HCT116 (cell line): ENCODE measurements around the gene PSME1.

ENCODE experiments used
- CEBPB ChIP-seq: IDR thresholded peaks from 2 replicates; pipeline ENCODE4 v1.6.1; 2012; ENCODE audit warnings: low read depth
- EZH2 ChIP-seq: fragments of 200-600 bp; sonication (generic); IDR thresholded peaks from 2 replicates; pipeline ENCODE4 v1.6.1; 2017; ENCODE audit warnings: antibody characterized with exemption, mixed run types
- EZH2phosphoT487 ChIP-seq: fragments of 200-600 bp; IDR thresholded peaks from 2 replicates; pipeline ENCODE4 v1.6.1; 2018; ENCODE audit warnings: antibody characterized with exemption, borderline replicate concordance
- JUND ChIP-seq: IDR thresholded peaks from 2 replicates; pipeline ENCODE4 v1.6.1; 2012
- POLR2A ChIP-seq: IDR thresholded peaks from 2 replicates; pipeline ENCODE4 v1.7.0; 2011; ENCODE audit warnings: borderline replicate concordance; ENCODE audit not compliant: insufficient read depth, insufficient read length; ENCODE audit errors: extremely low read depth
- POLR2AphosphoS5 ChIP-seq: IDR thresholded peaks from 2 replicates; pipeline ENCODE4 v1.6.1; 2011; ENCODE audit warnings: mild to moderate bottlenecking, low read depth, low read length, moderate library complexity
- RAD21 ChIP-seq: IDR thresholded peaks from 2 replicates; pipeline ENCODE4 v1.6.1; 2012; ENCODE audit warnings: low read depth, mild to moderate bottlenecking
- TCF7L2 ChIP-seq: IDR thresholded peaks from 2 replicates; pipeline ENCODE4 v1.7.0; 2011; ENCODE audit warnings: borderline replicate concordance, inconsistent platforms; ENCODE audit not compliant: insufficient read depth, insufficient read length; ENCODE audit errors: extremely low read depth
- YY1 ChIP-seq: IDR thresholded peaks from 2 replicates; pipeline ENCODE4 v1.6.1; 2011; ENCODE audit warnings: low read length, low read depth, moderate library complexity, mild to moderate bottlenecking; ENCODE audit not compliant: insufficient replicate concordance; ENCODE audit errors: extremely low read depth
- ZNF274 ChIP-seq: fragments of 200-500 bp; sonication (Bioruptor generic); IDR thresholded peaks from 2 replicates; pipeline ENCODE4 v1.6.1; 2014; ENCODE audit warnings: mild to moderate bottlenecking, low read depth, low read length, inconsistent platforms
- TF ChIP-seq, protein P1 (sequence below), 3 experiments: fragments of 200-600 bp in 1 of 3; sonication (generic) in 1 of 3; IDR thresholded peaks in 2 of 3; conservative IDR thresholded peaks in 1 of 3; 2 replicates each; pipeline ENCODE4 v1.5.1; 2012 to 2017; ENCODE audit warnings: low read depth in 2 of 3, low read length in 2 of 3, antibody characterized with exemption in 1 of 3, borderline replicate concordance in 1 of 3, control low read depth in 1 of 3, mild to moderate bottlenecking in 1 of 3, mixed read lengths in 1 of 3, mixed run types in 1 of 3, moderate library complexity in 1 of 3; ENCODE audit not compliant: insufficient read depth in 1 of 3

- TF ChIP-seq RAD21 = no peak
- TF ChIP-seq, protein P1, sequence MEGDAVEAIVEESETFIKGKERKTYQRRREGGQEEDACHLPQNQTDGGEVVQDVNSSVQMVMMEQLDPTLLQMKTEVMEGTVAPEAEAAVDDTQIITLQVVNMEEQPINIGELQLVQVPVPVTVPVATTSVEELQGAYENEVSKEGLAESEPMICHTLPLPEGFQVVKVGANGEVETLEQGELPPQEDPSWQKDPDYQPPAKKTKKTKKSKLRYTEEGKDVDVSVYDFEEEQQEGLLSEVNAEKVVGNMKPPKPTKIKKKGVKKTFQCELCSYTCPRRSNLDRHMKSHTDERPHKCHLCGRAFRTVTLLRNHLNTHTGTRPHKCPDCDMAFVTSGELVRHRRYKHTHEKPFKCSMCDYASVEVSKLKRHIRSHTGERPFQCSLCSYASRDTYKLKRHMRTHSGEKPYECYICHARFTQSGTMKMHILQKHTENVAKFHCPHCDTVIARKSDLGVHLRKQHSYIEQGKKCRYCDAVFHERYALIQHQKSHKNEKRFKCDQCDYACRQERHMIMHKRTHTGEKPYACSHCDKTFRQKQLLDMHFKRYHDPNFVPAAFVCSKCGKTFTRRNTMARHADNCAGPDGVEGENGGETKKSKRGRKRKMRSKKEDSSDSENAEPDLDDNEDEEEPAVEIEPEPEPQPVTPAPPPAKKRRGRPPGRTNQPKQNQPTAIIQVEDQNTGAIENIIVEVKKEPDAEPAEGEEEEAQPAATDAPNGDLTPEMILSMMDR (IDR thresholded peaks at IDR 0.05 in 2 of 3, conservative IDR thresholded peaks at IDR 0.05 in 1 of 3; ENCODE audit: borderline replicate concordance in 1 of 3, insufficient read depth in 1 of 3, low read depth in 2 of 3, low read length in 2 of 3) = no peak
- no peak for TF ChIP-seq YY1
- no peak for TF ChIP-seq CEBPB
- no peak for TF ChIP-seq ZNF274
- no peak for TF ChIP-seq JUND
- TF ChIP-seq EZH2 = no peak
- TF ChIP-seq POLR2AphosphoS5 = peak; percentile 32
- TF ChIP-seq POLR2A = peak; percentile 34
- no peak for TF ChIP-seq EZH2phosphoT487
- no peak for TF ChIP-seq TCF7L2
Observed at GRCh38 chr14:24137529-24138395, 1.8 kb downstream of the PSME1 start.
